ENCODE results near the gene ACTBL2. TPM values are rescaled to one million over a fixed set of nuclear protein-coding genes. Genes with fewer than 3 reads are reported as not detected.
"Not testable (repeated sequence)": the region's sequence is repeated elsewhere in the genome, so short reads cannot be mapped to it uniquely, and the experiment has no call there.

Gene ACTBL2
- total RNA-seq, 1 donor from 2014 or later, result not detected

DNA sequence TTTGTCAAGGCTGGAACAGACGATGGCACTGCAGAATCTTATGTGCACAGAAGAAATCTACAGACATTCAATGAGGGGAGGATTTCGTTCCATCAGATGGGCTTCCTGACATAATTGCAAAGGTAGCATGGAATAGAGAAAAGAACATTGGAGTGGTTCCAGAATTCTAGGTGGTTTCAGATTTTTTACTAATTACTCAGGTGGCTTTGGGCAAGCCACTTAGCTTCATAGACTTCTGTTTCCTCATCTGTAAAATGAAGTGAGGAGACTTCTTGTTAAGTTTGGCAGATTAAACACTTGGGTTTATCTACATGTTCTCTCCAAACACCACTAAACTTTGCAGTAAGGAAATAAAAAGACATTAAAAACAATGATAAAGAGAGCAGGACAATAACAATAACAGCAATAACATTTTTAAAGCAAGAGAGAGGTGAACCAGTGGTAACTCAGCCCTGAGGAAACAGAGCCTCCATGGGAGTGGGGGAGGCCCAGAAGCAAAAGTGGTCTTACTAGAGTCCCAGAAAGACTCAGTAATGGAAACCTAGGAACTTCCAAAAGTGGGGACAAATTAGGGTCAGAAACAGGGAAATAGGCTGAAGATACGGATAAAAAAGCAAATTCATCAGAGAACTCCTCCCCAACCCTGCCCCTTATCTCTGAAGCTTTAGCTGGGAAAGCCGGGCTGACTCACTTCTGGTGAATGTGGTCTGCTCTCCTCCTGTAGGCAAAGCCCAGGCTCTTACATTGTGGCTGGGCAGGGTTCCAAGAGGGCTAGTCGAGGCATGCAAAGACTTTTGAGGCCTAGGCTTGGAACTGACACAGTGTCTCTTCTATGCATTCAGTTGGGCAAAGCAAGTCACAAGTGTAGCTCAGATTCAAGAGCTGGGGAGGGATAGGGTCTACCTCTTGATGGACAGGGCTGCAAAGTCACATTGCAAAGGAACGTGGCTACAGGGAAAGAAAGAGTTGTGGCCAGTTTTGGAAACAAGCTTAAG lies 11.8 kb upstream of the ACTBL2 start:
- DNase-seq (ENCODE audit: low spot score), result peak; percentile 81

DNA sequence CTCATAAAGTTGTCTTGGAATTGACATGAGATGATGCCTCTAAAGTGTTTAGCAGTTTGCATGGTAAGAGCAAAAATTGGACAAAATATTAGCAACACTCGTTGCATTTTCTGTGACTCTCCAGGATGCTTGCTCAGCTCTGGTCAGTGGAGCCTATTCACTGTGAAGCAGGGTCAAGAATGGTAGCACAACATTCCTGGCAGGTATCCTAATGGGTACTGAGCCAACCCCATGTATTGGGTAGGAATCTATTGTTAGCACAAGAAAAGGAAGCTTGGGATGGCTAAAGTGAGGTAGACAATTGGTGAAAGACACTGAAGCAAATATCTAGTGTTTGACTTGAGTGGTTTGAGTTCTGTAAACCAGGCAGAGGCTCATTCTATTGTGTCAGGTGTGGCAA lies 10.4 kb upstream of the ACTBL2 start:
- peak; percentile 31 for DNase-seq (ENCODE audit: low spot score)

DNA sequence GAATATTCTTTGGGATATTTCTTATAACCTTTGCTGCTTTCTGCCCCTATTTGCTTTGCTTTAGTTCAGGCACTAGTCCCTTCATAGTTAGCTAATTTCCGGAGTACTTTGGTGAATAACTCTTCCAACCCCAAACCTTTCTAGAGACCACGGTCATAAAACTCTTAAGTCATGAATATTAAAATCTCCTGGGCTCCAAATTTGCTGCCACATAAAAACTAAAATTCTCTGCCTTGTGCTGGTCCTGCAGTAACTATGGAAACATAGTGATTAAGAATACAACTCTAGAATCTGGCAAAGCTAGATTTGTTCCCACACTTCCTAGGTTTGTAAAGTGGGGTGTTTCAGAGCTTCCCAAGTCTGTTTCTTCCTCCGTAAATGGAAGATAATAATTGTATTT lies 10.0 kb upstream of the ACTBL2 start:
- DNase-seq (ENCODE audit: low spot score), result no peak

DNA sequence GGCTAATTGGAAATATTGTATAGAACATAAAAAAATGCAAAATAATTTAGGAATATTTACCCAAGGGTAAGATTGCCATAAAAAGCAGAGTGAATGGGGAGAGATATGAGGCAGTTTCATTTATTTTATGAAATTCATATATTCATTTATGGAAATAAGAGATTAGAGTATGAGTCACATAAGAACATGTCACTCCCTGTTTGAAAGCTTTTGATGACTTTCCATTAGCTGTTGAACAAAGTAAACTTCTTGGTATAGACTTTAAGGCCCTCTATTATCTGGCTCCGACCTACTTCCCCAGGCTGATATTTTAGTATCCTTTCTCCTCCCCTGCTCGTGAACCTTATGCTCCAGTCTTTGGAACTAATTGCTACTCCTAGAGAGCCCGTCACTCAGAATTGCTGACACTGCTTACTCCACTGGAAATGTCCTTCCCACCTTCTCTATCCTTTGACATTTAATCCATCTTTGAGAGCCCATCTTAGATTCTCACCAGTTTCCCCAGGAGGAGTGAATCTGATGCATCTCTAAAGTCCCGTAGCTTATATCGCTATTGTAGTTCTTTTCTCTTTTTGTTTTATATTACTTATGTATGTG lies 8.9 kb upstream of the ACTBL2 start:
- DNase-seq (ENCODE audit: low spot score), result no peak

DNA sequence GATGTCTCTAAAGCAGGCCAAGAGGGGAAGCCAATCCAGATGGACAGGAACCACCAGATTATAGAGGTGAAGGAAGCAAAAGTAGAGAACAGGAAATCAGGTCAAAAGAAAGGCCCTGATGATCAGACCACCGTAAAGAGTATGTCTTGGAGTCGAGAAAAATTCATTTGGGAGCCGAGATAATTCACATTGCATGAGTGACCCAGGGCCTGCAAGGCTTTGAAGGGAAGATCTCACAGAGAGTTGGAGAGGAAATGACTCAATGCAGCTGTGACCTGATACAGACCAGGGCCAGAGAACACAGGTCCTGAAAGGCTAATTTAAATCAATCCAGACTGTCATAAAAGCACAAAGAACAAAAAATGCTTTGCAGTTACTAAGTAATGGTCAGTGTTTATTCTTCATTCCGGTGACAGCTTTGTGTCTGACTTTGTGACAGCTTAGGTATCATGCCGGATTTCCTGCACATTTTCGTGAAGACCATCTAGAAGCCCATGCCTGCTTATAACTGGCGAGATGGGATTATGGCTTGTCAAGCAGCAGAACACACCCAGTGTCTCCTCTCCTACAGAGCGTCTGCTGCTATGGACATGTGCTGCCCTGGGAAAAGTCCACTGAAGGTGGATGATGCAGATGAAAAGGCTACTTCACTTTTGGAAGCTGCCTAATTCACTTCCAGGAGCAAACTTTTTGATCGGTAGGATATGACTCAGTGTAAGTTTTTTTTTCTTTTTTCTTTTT lies 5.8 kb upstream of the ACTBL2 start:
- no peak for DNase-seq (ENCODE audit: low spot score)

DNA sequence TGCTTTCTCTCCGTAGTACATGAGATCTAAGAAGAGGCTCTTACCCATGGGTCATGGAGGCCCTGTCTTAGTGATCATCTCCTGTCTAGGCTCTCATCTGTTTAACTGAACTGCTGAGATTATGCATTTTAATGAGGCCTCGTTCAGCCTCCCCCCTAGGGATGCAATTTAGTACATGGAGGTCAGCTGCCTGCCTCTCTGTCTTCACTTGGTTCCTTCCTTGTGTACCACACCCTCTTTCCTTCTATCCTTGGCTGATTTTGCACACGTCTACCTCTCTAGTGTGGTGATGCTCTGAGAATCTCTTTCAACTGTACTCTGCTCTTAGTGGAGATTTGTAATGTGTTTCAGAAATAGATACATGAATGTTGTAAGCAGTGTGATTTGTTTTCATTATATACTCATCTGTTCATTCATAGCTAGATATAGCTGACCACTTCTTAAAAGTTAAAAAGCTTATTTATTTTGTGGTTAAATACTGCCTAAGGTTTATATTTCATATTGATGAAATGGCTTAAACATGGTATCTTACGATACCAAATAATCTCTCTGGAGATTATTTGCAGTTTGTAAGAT lies 3.5 kb upstream of the ACTBL2 start:
- no peak for DNase-seq (ENCODE audit: low spot score)

DNA sequence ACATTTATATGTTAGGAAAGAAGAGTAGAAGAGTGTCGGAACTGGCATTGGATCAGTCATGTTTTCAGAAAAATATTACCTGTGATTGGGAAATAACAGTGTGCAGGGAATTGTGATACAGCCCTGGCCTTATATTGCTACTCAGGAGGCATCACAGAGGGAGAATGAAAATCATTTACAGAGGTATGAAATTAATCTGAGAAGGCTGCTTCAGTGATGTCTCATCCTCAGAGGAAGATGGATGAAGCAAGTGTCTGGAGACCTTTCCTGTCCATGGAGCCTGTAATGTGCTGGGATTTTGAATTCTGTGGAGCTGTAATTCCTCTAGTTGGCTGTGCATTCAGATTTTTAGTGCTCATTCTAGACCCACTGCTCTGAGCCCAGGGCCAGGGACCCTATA lies 3.8 kb downstream of the ACTBL2 start:
- no peak for DNase-seq (ENCODE audit: low spot score)

DNA sequence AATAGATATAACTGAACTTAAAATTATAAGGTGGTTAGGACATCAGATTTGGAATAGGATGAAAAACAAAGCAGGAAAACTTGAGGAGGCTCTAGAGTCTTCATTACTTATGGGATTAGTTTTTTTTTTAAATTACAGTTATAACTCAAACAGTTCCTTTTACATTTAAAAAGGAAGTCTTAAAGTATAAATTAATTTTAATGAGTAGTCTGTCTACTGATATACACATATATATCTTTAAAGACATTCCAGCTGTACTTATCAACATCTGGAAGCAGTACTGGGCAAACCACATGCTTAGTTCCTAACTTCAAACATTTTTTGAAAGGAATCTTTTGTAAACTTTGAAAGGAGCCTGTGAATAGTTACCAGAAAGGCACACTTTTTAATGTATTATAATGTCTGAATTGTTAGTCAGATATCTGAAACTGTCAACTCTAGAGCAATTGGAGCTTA lies 6.0 kb downstream of the ACTBL2 start:
- DNase-seq (ENCODE audit: low spot score), result no peak

DNA sequence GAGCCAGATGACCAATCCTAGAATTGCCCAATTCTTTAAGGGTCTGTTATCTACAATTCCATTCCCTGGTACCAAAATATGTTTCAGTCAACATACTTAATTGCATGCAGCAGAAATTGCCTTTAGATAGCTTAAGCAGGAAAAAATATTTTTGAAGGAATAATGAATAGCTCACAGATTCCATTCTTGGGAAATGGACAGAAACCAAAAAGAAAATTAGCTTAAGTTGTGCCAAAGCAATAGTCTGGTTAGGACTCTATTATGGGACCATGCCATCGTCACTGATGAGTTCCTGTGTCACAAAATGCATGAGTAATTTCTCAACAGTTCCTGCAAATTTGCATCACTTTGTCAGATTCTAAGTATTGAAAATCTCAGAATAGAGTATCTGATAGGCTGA lies 12.3 kb downstream of the ACTBL2 start:
- no peak for DNase-seq (ENCODE audit: low spot score)

DNA sequence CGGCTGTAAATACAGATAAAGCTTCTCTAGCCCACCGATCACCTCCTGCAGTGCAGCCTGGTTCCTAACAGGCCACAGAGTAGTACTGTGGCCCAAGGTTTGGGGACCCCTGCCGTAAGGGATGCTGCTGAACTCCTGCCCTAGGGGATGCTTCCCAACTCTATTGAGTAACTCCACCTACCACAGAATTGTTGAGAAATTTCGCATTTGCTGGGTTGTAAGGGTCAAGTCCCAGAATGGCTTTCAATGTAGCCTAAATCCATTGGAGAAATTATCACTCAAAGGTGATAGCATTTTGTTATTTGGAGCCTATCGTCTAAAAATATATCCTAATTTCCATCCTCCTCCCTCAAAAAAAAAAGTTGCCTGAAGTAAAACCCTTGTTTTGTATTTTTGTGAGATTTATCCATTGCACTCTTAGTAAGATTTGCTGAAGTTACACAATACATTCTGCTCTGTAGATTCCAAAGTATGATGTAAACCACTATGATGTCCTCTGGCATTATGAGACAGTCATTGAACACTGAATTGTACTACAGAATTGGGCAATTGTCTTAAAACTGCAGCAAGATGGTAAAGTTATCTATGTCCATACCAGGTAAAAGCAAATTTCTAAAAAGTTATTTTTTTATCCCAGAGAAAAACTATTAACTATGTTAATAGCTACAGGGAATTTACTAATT lies 14.0 kb downstream of the ACTBL2 start:
- no peak for DNase-seq (ENCODE audit: low spot score)

DNA sequence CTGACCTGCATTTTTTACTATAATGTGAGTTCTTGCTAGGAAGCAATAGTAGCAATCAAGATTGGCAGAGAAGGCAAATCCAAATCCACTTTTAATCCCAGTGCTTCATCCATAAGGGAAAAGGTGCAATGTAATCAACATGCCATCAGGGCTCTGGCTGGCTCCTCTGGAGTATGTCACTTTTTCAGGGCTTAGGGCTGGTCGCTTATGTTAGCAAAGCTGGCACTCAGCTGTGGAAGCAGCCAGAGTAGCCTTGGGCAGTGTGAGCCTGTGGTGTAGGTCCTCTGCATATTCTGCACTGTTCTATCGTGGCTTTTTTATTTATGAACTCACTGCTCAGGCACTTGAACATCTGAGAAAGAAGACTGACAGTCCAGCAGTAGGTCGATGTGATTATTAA lies 16.1 kb downstream of the ACTBL2 start:
- no peak for DNase-seq (ENCODE audit: low spot score)

DNA sequence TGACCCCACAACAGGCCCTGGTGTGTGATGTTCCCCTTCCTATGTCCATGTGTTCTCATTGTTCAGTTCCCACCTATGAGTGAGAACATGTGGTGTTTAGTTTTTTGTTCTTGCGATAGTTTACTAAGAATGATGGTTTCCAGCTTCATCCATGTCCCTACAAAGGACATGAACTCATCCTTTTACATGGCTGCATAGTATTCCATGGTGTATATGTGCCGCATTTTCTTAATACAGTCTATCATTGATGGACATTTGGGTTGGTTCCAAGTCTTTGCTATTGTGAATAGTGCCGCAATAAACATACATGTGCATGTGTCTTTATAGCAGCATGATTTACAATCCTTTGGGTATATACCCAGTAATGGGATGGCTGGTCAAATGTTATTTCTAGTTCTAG lies 22.6 kb downstream of the ACTBL2 start:
- DNase-seq (ENCODE audit: low spot score), result not testable (repeated sequence)

DNA sequence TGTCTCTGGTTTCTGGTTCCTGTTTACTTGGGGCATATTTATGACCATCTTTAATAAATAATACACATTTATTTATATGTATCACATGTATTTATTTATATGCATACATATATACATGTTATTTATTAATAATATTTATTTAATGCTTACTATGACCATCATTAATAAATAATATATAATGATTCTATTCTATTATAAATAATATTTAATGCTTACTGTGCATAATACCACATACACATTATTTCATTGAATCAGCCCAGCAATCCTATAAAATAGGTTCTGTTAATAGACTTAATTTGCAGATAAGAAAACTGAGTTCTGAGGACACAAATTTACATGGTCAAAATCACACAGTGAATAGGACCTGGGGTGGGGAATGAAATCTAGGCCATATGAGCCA lies 24.2 kb downstream of the ACTBL2 start:
- no peak for DNase-seq (ENCODE audit: low spot score)

DNA sequence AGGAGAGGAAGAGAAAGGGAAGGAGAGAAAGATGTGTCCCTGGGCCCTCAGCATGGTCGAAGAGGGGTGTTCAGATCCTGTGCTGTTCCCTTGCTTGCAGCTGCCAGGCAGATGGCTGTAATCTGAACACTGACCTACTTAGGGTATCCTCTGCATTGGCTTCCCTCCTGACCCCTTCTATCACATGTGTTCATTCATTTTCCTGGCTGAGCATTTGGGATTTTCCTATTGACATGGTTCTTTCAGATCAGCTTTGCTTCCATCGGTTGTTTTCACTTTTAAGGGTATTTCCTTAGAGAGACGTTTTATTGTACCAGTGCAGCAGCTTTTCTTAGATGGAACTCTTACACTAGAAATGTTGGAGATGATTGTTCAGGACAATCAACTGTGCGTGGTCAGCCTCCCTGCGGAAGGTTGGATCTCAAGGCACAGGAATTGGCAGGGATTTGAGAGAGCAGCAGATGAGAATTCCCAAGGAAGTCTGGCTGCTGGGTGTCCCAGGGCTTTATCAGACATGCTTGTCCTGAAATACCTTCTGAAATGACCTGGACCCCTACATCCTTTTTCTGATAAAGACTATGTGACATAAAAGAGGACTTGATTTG lies 26.0 kb downstream of the ACTBL2 start:
- DNase-seq (ENCODE audit: low spot score), result no peak

DNA sequence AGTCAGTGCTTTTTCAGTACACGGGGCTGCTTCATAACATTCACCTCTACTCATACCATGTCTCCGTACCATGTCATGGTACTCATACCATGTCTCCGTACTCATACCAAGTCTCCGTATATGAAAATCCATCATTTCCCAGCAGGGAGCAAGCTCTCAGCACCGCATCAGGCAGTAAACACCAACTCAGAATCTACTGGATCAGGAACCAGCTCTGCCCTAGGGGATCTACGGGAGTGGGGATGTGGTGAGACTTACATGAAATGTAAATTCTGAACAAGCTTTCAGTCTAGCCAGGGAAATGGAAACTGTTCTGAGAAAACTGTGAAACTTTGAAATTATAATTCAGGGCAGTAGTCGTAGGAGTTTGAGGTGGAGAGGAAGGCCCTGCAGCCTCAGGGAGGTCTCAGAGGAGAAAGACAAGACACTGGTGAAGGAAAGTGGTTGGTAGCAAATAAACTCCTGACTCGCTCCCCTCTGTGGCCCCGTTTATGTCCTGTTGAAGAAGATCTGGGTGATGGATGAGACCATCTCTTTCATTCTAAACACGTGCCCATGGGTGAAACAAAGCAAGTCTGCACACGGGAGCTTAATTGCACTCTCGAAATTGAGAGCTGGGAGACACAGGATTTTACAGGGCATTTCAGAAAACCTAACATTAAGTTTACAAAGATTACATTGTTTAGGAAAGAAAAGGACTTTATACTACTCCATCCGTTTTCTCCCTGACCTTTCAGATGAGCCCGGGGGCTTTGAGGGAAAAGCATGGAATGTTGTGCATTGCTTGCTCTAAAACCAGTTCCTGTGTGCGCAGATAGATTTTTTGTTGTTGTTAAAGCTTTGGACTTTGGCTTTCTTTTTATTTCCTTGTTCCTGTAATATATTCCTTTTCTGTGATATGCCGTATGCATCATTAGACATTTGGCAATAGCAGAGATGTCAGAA lies 26.8 kb downstream of the ACTBL2 start:
- DNase-seq (ENCODE audit: low spot score), result no peak

DNA sequence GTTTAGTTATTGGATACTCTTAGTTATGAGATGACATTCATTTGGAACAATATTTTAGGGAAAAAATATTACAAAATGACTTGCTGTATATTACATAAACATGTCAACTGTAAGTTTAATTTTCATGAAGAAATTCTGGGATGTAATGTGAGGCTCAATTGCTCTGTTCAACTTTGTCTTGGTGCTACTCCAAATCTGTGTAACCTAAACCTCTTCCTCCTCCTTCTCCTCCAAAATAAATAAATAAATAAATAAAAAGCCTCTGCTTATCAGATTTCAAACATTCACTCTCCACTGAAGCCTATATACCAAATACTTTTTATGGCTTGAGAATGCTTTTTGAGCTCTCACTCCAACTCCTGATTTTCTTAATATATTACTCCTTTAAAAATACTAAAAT lies 27.7 kb downstream of the ACTBL2 start:
- no peak for DNase-seq (ENCODE audit: low spot score)

DNA sequence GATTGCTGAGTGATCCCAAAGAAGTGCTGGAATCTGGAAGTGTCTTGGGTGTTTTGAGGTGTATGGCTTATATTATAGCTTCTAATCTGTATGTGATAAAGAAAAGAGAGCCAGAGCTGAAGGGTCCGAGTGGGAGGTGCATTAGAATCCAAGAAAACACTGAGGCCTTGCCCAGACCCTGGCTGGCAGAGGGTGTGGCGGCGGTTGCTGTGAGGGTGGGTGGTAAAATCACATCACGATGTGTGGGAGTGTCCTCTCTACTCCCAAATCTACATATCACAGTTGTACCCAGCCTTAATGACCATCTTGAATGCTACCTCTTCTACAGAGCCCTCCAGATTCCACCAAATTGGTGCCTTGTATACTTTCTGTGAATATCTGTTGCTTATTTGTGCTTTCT lies 28.9 kb downstream of the ACTBL2 start:
- DNase-seq (ENCODE audit: low spot score), result no peak

DNA sequence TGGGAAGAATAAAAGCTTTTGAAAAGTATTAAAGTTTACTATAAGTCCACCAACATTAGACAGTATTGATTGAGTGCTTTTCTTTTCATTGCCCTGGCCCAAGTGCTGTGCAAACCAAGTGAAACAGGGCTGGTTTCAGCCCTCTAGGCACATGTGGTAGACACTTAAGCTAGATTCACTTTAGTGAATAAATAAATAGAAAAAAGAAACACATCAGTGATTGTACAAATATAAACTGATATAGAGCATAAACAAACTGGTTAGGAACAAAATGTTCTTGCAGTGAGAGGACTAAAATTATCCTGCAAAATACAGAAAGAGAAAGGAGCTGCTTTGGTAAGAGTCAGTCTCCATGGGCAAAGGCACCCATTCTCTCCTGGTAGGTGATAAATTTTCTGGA lies 29.7 kb downstream of the ACTBL2 start:
- no peak for DNase-seq (ENCODE audit: low spot score)

DNA sequence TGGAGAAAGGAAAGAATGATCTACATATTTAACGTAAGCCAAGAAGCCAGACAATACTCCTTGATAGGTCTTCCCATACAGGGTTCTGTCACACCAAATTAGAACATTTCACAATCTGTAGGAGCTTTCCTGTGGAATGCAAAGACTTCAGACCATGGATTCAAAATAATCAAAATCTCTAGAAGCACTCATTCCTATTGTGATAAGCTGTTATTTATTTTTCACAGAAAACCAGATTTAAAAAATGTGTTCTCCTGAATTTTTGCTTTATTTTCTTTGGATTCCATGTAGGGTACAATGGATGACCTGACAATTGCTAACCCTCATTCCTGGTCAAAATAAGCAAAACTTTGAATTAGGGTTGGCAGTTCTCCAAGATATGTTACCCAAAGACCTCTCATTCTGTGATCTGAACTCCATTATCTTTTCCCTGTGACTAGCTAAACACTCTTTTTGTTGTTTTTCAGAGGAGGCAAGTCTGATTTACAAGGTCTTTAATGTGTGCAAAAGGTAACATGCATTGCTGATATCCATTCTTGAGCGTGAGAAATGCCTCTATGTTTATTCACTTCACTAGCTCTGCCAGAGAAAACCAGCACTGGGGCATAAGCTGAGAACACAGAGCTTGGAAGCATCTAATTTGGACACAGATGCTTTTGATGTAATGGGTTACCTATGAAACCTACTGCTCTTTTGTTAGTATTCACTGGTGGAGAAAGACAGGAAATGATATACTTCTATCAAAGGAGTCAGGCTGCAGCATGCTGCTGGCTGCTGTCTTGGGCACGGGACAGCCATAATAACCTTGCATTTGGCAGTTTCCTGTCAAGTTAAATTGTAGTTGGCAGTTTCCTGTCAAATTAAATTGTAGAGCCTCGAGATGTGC lies 31.4 kb downstream of the ACTBL2 start:
- no peak for DNase-seq (ENCODE audit: low spot score)

Data from mucosa of gallbladder (tissue), 1 donor.